Hypothalamus (tissue), 51 donors: Measurements from ENCODE around the gene RHAG.
"Not testable (repeated sequence)": the region's sequence is repeated elsewhere in the genome, so short reads cannot be mapped to it uniquely, and the experiment has no call there.

Source experiments
- DNase-seq, 51 donors: peaks; one replicate each; lab custom pipeline; 2025; lab: John Stamatoyannopoulos, UW

Gene RHAG

DNA sequence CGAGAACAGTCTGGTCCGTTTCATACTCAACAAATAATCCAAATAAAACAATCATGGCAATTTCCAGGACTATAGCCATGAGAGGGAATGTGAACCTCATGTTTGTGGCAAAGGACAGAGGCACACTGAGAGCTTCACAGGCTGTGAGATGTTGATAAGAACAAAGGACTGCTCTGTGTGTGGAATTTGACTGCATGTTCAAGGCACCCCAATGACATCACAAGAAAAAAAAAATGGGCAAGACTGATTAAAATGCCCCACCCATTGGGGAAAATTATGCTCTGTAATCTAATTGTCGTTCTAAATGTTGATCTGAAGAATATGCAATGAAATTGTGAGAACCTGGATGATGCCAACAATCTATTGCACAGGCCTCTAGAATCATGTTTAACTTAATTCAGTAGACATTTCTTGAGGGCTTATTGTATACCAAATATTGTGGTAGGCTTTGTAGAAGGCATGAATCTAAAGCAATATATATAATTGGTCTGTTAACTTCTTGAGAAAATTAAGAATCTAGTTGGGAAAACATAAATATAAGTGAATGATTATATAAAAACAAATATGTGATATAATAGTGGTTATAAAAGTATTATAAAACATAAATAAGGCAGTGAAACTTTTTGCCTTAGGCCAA lies at the start of gene RHAG:
TSS of gene RHAG (minus strand) at position 127 of the 637 bp plus-strand sequence. CDS start at position 100, 27 bp downstream.
- DNase-seq, result no peak

DNA sequence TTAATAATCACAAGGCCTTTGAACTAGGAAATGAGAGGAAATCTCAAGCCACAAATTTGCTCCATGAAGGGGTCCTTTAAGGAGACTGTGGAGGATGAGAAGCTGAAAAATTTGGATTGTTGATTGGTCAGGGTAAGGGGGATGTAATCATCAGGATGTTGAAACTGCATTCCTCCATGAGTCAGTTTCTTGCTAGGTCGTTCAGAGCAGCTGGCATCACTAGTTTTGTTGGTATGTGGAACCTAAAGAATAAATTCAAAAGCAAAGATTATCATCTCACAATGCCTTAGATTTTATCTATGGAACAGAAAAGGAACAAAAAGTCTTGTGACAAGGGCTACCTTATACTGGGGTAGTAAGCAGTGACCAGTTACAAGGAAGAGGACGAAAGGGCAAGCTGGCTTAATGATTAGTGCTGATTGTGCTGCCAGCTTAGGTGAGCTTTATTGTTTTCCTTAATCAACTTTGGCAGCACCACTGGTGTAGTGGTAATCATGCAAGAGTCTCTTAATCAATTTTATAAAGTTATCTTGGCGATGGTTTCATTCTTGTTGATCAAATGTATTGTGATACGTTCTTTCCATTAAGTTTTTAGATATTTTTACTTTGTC lies 40.1 kb upstream of the RHAG start:
- no peak for DNase-seq

DNA sequence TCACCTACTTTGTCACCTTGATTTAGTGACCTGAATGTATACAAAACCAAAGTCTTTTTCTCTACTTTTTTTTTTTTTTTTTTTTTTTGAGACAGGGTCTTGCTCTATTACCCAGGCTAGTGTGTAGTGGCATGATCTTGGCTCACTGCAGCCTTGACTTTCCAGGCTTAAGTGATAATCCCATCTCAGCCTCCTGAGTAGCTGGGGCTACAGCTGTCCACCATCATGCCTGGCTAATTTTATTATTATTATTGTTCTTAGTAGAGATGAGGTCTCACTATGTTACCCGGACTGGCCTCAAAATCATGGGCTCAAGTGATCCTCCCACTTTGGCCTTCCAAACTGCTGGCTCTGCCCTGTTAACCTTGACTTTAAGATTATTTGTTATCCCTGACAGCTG lies 39.2 kb upstream of the RHAG start:
- no peak for DNase-seq

DNA sequence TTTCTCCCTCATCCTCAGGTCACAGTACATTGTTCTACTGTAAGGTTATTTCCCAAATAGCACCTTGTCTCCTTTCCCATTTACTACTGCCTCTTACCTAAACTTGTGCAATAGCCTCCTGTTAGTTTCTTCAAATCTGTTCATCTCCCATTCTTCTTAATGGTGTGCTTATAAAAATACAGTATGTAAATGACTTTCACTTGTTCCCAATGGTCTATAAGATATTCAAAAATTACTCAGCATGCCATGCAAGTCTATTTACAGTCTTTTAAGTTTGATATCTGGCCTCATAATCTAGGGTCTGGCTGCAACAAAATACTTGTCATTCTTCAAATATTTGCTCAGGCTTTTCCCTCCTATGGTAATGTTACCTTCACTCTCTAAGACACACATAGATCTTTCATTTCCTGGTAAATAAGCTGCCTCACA lies 31.5 kb upstream of the RHAG start:
- no peak for DNase-seq

DNA sequence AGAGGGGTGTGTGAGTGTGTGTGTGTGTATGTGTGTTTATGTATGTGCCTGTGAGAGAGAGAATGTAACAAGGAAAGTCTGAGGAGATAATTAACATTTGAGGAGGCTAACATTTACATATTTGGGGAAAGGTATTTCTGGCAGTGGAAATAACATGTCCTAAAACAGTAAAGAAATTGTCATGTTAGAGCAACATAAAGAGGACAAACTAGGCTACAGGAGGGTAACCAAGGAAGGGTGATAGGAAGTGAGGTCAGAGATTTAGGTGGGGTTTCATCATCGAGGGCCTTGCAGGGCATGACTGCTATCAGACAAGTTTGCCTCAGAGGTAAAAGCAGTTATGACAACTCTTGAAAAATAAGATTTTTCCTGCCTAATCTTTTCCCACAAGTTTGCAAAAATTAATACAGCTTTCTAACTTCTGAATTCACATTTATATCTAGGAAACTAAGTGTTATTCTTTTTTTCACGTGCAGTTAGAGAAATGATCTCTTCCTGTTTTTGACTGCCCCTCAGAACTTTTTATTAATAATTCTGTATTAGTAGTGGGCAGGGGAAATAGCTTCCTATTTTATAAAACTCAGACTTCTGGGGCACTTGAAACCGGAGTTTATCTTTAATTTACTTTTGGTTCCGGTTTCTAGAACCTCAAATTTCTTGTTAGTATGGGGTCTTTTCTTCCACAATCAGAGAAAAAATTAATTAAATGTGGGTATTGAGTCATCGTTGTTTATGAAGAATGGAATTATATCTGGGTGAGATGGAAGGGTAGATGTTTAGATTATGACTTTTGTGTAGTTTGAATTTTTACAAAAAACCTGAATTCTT lies 30.5 kb upstream of the RHAG start:
- no peak for DNase-seq

DNA sequence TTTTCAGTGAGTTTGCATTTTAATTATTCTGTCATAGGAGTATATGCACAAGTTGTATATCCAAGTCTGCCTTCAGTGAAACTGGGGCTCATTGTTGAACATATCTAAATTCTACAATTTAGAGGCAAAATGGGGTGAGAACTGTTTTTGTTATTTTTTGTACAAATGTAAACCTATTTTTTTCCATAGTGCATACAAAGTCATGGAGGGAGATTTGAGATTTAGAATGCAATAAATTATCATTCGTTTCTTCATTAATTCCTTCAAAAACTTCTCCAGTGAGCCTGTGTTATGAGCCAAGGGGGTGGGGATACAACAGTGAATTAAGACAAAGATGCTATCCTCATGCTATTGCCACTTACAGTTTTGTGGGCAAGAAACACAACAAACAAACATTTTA lies 29.8 kb upstream of the RHAG start:
- DNase-seq, result no peak

DNA sequence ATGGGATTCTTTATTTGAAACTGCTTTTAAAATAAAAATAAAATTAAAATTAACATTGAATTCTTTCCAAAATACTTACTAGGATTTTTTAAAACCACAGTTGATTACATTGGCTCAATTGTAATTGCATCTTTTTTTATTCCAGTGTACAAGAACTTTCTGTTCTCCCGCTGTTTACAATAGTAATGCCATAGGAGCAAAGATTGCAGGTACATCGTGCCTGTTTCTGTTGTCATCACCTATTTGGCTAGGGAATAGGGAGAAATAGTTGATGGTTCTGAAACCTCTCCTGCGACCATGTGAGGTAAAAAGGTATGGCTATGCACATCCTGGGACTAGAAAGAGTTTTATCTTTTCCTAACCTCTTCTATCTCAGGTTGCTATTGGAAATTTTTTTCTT lies 28.2 kb upstream of the RHAG start:
- DNase-seq, result no peak

DNA sequence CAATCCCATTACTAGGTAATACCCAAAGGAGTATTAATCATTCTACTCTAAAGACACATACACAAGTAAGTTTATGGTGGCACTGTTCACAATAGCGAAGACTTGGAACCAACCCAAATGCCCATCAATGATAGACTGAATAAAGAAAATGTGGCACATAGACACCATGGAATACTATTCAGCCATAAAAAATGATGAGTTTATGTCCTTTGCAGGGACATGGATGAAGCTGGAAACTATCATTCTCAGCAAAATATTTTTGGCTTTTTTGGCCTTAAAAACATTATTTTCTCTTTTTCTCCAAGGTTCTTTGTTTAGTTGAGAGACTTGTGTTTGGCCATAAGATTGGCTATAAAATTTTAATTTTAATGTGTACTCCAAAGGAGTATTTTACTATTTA lies 27.4 kb upstream of the RHAG start:
- not testable (repeated sequence) for DNase-seq

DNA sequence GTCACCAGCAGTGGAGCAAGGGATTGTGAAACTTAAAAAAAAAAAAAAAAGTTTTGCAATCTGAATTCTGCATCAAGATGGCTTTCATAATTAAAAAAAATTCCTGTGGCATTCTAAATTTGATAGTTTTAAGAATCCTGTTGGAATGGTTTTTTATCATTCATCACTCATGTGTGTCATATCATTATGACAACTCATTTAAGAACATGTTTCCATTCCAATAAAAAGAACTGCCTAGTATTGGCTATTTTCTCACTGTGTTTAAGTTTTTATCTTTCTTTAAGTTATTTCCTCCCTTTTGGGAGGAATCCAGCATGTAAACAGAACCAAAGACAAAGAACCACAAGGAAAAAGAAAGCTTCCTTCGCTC lies 26.2 kb upstream of the RHAG start:
- no peak for DNase-seq

DNA sequence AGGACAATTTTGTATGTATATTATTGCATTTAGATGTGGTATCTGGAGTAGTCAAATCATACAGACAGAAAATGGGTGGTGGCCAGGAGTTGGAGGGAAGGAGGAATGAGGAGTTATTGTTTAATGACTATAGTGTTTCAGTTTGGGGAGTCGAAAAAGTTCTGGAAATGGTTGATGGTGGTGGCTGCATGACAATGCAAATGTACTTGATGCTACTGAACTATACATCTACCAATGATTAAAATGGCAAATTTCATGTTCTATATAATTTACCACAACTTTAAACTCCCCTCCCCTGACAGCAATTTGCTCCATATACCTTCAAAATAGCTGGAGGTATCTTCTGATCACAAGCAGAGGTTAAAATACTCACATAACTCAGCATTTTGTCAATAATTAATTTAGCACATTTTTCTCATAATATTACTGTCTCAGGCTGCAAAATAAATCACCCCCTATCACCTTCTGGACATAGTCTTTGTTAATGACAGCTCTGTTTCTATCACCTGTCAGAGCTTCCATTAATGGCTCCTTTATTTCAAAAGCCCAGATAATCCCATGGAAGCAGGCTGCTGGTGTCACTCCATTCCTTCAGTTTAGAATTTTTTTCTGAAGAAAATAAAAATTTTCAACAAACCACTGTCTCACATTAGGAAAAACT lies 25.7 kb upstream of the RHAG start:
- no peak for DNase-seq

DNA sequence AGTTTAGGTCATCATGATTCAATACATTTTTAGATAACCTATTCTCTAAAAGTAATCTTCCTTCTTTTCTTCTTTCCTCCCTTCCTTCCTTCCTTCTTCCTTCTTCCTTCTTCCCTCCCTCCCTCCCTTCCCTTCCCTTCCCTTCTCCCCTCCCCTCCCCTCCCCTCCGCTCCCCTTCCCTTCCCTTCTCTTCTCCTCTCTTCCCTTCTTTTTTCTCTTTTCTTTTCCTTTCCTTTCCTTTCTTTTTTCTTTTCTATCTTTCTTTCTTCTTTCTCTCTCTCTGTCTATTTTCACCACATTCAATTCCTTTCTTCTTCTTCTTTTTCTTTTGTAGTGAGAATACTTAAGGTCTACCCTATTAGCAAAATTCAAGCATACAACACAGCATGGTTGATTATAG lies 17.3 kb upstream of the RHAG start:
- DNase-seq, result no peak

DNA sequence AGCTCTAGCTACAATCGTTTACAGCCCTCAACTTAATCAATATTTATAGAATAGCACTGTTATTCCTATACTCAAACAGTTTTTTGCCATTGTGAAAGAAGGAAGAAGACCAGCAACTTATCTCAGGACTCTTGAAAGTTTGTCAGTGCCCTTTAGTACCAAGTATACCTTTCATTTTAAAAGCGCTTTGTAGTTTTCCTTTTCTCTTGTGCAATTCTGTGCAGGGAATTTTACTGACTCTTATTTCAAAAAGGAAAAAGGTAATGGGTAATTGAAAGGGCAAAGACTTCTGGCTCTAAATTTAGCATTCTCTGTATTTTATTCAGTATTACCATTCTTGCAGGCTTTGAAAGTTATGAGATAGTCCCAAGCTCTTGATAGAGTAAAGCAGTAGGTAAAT lies 16.8 kb upstream of the RHAG start:
- no peak for DNase-seq

DNA sequence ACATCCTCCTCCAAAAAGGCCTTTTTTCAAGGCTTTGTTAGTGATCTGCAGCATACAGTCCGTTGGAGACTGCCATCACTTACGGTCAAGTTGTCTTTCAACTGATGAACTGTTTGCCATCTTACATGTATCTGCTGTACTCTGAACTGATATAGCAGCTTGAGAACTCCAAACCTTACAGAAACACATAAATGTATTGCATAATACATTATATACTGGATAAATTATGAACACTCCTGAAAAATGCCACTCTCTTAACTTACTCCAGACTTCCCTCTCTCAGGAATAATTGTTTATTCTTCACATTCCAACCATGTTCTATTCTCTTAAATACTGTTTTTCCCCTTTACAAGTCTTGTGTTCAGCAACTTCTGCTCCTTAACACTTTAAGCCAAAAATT lies 14.6 kb upstream of the RHAG start:
- no peak for DNase-seq

DNA sequence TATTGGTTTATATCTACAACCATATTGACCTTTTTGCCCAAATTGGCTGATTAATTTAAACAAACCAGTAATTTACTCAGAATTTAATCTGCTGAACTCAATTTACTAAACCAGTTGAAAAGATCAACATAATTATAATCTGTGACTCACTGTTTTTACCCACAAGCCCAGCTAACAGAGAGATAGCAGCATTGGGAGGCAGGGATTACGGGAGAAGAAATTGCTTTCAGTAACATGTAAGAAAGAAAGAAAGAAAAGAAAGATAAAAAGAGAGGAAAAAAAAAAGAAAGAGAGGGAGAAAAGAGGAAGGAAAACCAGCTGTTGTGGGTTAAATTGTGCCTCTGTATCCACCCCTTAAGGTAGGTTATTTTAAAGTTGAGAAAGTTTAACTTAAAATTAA lies 13.3 kb upstream of the RHAG start:
- DNase-seq, result no peak

DNA sequence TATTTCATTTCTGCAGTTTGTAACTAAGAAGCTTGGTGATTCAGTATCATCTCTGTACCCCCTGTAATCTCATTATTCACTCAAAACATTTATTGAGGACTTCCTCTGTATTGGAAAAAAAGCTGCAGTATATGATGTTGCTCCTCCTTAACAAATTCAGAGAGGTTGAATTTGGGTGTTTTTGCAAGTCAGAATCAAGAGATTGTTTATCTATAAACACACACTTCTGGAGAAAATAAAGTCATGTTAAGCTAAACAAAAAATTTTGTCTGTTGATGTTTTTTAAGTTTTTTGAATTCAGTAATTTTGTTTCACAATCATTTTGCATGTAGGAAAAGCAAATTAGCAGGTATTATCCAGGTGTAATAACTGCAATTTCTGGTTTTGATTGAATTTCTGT lies 11.4 kb upstream of the RHAG start:
- DNase-seq, result no peak

DNA sequence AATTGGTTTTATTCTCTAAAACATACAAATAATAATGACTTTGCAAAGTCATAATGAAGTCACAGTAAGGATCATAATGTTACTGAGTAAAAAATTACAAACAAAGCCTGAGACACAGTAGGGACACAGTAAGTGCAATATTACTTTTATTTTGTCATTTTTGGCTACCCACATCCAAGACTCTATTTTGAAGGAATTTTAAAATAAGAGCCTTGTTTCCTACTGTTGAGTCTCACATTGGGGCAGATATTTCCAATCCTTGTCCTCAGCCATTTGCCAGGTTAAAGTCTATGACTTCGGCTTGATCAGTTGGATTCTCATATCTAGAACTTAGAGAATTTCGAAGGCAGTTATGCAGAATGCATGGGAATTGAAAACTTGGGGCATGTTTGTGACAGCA lies 10.8 kb upstream of the RHAG start:
- DNase-seq, result no peak

DNA sequence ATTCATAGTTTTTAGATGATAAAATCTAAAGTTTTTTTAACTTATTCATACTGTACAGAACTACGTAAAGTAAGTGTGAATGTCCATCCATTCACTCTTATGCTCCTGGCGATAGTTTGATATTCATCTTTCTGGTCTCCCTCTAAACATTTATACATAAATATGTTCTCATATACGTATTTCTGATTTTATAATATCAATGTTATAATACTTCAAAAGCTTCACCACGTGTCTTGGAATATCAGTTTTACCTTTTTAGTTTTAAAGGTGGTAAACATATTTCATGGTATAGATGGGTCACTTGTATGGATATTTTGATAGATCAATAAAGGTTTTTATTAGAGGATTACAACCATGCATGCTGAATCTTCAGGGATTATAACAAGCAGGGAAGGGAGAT lies 10.3 kb upstream of the RHAG start:
- DNase-seq, result no peak

DNA sequence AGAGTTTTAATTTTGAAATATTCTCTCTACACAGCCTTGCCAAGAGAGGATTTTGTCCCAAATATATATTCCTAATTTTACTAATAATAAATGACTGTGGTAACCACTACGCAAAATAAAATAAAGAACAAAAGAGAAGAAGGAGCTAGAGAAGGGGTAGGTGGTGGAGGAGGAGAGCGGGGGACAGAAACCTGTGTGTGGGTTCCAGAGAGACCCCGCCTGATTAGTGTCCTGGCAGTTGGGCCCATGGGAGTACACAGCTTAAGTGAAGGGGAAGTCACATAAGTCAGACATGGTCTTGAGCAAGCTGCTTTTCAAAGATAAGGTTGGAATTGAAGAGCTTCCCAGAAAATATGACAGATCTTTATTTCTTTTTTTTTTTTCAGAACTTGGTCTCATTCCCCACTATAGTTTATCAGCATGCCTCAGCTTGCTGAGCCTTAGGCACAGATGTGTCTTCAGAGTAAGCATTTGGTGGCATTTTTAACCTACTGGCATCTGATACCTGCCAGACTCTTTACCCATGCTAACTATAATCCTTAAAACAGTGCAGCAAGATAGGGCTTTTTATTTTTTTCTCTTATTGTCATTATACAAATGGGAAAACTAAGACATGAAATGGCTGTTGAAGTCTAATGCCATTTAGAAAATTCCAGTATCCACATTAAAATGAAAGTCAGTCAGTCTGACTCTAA lies 9.6 kb upstream of the RHAG start:
- no peak for DNase-seq

DNA sequence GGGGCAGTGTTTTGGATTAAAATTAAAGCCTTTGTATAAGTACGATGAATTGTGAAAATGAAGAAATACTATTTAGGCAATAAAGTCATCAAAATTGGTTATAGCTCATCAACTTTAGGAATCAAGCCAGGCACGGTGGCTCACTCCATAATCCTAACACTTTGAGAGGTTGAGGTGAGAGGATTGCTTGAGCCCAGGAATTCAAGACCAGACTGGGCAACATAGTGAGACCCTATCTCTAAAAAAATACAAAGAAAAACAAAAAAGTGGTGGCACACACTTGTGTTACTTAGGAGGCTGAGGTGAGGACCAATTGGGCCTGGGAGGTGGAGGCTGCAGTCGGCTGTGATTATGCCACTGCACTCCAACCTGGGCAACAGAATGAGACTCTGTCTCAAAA lies 8.5 kb upstream of the RHAG start:
- no peak for DNase-seq

DNA sequence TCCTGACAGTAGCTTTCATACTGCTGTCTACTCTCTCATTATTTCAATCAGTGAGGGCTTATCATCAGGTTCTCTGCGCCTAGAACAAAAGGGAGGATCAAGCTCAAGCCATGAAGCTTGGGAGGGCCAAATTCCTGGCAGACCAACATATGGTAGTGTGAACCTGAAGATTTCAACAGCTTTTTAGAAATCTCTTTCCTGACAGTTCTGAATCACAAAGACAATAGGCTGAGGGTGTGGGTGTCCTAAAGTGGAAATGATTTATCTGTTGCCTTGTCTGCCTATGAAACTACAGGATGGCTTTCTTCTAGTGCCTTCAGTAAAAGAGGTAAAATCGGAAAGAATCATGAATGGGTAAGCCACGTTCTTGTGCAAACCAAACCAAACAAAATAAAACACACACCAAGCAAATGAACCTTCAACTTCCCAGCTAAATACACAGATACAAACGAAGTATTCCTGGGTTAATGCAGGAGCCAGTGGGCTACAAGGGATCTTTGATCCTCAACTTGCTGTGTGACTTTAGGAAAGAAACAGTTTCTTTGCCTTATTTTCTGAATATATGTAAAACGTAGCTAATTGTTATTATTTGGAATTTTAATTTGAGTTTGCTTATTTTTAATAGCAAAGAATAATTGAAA lies 2.7 kb upstream of the RHAG start:
- no peak for DNase-seq

DNA sequence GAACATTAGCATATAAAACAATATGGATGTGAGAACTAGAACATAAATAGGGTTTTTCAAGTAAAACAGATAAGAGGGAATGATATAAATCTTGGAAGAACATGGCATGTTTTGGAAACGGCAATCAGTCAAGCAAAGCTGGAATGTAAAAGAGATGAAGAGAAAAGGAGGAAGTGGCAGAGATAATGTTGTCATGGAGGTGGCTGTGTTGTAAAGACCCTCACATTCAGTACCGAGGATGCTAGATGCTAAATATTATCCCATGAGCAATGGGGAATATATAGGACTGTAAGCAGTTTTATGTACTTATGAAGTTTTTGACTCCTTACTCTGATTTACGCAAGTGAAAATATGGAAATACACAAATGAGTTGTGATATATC lies 702 bp upstream of the RHAG start:
- no peak for DNase-seq
